NCI-H1417 treated with DMSO at 0.1 percent for 48 hours (cell line): ENCODE data around the gene SPOCK1.

Experiments
- DNase-seq: peaks from one replicate; lab custom pipeline; 2025; lab: John Stamatoyannopoulos, UW

The SPOCK1 gene

DNA sequence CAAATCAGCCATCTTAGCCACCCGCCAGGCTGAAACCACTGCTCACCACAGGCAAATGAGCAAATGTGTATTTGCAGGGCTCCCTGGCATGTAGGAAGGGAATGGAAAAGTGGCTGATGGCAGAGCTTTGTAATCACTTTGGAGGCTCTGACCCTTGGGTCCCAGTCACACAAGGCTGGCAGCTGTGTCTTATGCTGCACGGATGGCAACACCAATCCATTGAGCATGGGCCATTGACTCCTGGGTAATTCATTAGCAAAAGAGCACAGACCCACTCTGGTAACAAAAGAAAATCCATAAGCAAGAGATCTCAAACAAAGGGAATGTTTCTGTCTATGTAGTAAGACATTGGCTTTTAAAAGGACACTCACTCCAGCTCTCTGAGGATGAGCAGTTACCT, 57.6 kb downstream of the SPOCK1 start:
- DNase-seq: no peak

DNA sequence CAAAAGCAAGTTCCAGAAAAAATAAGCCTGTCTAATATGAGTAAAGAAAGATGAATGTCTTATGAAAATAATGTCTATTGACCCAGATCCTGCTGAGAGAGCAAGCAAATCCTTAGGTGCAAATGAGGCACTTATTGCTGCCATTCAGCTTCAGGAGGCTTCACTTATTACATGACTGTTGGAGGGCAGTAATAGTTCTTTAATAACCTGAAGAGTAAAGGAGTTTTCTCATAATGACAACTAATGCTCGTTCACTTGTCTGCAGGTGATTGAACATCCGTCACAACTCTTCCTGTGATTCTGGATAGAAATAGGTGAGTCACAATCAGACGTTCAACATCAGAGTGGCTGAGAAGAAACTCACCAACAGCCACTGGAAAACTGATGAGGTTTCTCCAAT, 58.3 kb downstream of the SPOCK1 start:
- peak; percentile 18 for DNase-seq

DNA sequence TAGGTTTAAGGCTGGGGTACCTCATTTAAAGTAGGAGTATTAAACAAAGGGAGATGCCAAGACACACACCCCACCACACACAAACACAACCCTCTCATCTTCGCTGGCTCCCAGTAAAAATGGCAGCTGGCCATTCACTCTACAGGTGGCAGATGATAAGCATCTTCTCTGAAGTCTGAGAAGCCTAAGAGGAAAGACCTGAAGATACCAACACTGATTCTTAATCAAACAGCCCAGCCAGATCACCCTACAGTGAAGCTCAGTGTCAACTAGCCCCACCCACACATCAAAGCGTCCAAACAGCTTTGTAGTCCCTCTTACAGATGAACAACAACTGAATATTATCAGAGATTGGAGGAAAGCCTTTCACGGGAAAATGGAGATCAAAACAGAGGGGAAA, 59.5 kb downstream of the SPOCK1 start:
- no peak for DNase-seq

DNA sequence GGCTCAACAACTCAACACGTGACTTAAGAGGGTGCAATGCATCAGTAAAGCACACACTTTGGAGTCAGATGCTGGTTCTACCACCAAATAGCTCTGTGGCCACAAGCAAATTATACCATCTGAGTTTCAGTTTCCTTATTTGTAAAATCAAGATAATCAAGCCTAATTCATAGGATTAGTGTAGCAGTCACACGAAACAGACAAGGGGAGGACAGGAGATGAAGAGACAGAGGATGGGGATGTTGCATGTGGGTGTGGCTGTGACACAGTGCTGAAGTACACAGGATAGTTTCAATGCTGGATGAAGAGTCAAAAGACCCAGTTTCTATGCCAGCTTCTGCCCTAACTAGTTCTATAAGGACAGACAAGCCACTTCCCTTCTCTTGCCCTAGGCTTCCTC, 60.2 kb downstream of the SPOCK1 start:
- no peak for DNase-seq

DNA sequence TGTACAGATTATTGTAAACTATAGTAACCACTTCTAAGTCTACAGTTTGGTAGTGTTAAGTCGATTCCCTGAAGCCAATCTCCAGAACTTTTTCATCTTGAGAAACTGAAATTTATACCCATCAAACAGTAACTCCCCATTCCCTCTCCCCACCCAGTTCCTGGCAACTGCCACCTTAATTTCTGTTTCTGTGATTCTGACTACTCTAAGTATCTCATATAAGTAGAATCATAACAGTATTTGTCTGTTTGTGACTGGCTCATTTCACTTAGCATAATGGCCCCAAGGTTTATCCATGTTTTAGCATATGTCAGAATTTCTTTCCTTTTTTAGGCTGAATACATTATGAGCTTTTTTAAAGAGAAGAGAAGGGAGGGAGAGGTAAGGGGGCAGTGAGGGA, 61.4 kb downstream of the SPOCK1 start:
- DNase-seq: no peak

DNA sequence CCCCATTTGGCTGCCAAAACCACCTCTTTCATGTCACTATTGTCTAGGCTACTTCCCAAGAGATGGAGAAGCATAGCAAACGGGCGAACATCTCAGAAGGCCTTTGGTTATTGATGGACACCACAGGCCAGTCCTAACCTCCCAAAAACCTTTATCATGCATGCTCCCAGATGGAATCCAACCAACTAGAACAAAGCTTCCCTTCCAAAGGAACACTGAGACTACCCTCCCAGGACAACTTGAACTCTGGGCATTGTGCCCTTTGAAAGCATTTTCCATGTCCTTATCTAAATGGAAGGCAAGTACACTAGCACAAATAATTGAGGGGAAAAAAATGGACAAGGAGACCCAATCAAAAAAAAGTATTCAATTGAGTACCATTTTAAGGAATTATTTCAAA, 65.6 kb downstream of the SPOCK1 start:
- DNase-seq: no peak

DNA sequence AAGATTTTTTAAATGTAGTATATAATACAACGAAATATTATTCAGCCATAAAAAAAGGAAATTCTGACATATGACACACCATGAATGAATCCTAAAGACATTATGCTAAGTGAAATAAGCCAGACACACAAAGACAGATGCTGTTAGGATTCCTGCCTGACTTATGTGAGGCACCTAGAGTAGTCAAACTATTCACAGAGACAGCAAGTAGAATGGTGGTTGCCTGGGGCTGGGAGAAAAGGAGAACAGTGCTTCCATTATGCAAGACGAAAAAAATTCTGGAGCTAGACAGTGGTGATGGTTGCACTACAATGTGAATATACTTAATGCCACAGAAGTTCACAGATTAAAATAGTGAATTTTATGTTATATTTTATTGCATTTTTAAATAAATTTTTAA, 66.8 kb downstream of the SPOCK1 start:
- DNase-seq: no peak

DNA sequence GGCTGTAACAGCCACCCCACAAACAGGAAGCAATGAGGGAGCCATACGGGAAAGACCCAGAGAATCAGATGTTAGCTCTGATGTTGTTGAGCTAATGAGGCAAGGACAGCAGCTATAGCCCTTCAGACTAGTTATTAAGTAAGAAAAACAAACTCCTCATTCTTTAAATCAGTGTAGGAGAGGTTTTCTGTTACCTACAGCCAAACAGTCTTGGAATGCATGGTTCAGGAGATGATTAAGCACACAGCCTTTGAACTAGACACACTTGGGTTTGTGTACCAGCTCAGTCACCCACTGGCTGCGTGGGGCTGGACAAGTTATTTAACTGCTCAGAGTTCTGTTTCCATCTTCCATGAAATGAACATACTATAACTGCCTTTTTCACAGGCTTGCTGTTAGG, 68.1 kb downstream of the SPOCK1 start:
- no peak for DNase-seq

DNA sequence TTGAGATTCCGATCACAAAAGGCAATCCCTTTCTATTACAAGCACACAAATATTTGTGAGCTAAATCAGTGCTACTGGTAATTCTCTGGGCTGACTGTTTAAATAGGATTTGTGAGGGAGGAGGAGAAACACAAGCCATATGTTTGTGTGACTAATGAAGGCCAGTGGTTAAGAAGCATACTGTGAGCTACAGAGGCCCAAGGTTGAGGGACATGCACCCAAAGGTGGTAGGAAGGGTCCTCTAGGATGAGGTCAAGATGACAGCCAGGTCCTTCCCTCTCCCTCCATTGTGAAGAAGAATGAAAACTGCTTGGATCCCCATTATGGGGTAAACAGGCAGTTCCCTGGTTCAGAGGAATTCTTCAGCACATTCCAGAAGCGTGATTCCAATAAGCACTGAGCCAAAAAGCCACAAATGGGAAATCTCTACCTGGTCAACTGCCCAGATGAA, 83.9 kb downstream of the SPOCK1 start:
- DNase-seq: no peak

DNA sequence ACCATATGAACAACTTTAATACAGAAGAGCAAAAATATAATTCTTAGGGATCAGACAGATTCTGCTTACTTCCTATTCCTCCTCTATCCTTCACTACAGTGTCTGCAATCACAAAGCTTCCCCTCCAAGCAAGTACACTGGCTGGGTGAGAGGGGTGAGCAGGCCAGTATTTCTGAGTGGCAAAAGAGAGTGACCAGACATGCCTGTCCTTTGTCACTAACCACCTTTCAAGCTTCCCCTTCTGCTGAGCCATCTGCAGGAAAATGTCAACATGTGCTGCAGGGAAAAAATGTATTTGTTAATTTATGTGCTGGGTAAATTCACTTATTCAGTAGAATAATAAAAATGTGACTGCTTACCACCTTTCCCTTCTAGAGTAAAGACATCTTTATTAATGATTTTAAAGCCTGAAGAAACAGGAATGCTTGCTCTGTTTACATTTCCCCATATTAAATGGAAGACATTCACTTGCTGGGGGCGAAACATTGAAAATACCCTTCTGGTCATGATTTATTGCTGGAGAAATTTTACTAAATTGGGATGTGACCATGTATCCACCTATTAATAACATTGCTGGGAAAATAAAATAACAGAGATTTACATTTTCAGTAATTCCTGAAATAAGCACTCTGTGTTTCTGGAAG, 84.9 kb downstream of the SPOCK1 start:
- no peak for DNase-seq

DNA sequence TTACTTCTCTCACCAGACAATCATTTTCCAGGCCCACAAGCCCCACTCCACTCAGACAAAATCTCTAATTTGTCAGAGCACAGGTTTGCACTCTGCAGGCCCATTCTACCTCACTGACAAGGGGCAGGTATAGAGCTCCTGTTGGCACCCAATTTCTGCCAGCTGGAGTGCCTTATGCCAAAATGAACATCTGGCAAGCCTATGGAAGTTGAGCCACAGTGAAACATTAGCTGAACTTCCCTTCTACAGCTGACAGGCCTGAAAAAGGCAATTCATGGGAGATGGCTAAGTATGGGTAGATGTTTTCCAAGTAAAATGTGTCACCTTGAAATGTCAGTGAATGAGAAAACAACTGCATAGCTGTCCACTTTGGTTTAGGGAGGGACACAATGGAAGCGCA, 87.0 kb downstream of the SPOCK1 start:
- no peak for DNase-seq

DNA sequence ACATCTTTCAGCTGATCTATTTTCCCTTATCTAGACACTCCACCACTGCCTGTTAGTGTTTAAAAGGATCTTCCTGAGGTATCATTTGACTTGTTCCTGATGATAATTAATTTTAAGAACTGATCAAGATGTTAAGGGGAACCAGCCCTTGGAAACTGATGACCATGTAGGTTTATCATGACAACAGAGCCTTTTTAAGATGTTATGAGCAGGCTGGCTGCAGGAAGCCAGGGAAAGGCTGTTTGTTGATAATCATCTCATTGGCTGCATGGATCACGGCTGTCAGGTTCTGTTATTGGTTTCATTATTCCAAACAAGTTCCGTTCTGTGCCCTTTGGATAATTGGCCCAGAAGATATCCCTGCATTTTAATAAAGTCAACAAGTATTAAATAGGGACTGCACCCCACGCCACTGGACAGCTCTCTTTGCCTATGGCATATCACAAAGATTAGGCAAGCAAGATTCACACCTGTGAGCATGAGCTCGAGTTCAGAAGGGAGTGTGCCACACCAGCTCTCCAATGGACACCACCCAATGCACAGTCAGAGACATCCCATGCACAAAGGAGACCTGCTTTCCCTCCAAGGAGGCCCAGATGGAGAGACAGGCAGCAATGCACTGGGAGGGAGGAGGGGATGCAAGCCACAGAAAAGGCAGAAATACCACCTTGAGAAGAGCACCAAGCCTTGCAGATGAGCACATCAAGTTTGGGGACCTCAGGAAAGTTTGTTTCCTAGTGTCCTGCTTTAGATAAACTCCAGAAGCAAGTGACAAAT, 88.7 kb downstream of the SPOCK1 start:
- no peak for DNase-seq

DNA sequence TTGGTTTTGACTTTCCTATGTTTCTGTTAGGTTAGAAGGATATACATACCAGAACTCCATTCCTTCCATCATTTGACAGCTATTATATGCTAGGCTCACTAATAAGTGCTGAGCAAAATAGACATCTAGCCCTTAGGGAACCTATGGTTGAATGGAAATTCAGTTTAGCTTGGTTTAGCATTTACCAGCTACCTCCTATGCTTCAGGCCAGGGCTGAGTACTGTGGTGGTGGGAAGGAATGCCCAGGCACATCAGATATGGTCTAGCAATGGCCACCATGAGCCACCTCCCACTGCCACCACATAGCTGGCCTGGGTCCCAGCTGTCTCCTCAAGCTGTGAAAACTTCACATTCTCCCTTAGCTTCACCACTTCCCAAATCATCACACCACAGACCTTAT, 89.4 kb downstream of the SPOCK1 start:
- no peak for DNase-seq

DNA sequence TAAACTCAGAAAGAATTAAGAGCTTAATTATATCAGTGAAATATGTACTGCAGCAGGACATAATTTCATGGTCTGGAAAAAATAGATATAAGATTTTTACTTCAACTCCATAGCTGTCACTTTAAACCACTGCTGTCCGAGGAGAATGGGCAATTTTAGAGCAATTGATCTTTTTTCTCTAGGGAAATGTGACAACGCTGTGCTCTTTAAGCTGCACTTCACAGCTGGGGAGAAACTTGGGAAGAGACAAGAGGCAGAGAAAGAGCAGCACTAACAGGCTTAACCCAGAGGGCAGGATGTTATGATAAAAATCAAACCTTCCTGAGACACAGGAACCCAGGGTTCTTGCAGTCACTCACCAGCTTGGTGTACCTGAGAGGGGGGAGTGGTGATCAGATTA, 92.0 kb downstream of the SPOCK1 start:
- no peak for DNase-seq

DNA sequence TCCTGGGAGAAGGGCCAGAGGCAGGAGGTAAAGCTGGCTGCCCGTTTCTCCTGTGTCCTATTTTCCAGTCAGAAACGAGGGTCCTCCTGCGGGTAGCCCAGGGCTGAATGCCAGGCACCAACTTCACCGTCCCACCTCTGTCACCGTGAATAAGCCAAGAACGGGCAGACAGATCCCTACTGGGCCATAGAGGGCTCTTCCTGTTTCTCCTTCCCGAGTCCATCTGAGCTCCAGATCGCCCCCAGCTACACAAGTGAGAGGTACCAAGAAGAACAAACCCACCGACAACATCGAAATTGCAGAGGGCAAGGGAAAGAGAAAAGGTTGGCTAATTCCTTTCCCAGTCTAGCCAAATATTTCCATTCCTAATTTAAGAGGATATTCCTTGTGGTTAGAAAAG, 93.7 kb downstream of the SPOCK1 start:
- no peak for DNase-seq

DNA sequence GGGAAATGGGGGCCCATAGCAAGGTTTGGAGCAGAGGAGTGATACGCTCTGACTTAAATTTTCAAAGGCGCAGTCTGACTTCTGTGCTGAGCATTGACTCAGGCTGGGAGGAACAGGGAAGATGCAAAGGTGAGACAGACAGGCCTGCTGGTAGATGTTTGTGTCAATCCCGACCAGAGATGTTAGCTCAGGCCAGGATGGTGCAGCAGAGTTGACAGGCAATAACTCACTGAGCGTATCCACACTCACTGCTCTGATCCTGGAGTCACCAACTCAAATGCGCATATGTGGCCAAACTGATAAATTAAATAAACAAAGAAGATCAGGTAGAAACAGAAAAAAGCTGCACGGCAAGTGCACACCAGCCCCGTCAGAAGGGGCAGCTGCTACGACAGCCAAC, 95.3 kb downstream of the SPOCK1 start:
- no peak for DNase-seq

DNA sequence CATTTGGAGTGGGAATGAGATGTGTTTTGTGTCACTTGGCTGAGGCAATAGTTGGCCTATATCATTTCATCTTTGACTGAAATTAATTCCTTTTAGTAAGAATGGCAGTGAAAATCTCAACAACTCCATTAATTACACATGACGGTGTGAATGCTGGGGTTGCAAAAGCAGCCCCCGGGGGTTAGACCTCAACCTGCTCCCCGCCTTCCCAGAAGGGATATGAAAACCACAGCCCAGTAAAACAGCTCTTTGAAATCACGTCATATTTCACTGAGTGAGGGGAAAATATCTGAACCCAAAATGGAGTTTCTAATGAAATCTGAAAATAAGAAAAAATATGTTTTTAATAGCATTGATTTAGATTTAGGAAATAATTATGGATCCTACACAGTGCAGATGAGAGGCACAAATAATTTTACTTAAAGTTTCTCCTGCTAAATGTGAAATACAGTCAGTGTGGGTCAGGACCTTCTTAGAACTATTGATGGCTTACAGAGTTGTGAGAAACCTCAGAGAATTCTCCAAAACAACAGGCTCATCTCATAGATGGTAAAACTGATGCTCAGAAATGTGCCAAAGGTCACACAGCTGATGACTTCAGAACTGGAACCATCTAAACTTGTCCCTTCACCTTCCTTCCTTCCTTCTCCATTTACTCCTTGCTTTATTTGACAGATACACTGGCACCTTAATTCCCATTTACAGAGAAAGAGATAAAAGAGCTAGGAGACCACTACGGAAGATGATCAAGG, 96.5 kb downstream of the SPOCK1 start:
- DNase-seq: no peak

DNA sequence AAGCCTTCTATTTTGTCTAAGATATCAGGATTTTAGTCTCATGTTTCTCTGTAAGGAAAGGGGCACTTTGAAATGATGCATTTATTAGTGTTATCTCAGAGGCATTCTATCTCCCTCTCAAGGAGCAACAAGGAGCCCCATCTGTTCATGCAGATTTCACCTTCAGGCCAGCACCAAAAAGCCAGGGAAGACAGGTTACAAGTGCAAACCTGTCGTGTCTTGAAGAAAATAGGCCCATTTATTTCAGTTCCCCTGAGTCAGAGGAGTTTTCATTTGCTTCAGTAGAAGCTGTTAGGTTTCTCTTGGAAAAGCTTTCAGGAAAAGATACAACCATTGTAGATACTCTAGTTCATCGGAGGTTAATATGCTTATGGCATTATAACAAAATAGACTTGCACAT, 97.2 kb downstream of the SPOCK1 start:
- no peak for DNase-seq

DNA sequence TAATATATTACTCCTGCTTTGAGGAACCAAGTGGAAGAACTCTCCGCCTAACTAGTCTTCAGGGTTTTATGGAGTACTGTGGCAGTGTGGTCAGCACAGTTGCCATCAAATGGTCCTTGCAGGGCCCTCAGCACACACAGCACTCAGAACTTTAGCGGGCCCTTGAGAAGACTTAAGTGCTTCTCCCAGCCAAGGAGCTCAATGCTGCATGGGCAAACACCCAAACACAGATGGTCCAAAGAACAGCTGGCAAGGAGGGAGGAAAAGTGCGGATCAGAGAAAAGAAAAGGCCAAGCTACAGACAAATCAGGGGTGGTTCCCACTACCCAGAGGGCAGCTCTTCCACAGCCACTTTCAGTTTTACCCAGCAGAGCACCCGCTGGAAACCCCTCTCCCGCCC, 98.6 kb downstream of the SPOCK1 start:
- DNase-seq: no peak

DNA sequence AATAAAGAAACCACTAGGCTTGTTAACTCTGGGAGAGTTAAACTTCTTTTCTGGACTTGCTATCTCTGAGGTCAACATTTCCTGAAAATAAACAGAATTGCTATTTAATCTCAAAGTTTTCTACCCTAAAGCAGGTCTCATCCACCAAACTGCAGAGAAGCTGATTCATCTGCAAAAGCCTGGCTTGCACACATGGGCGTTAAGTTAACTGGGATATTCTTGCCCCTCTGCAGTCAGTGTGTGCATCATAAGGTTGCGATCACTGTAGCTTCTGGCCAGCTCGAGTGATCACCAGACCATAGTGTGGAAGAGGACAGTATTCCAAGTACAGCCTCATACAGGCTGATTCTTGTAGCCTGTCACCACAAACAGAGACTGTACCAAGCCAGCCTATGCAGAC, 99.2 kb downstream of the SPOCK1 start:
- no peak for DNase-seq

DNA sequence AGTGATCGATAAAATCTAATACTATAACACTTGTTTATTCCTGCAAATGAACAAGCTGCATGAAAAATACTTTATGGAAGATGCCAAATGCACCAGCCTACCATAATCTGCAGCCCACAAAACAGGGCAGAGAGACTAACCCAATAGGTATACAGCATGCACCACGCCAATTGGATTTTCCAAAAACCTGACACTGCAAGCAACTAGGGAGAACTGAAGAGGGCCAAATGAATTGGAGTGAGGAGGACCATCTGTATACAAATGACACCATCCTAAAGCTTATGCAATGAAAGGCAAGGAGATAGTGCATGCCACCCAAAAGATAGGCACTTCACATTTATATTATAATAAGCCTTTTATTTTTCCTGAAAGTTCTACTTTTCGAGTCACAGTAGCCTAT, 100.4 kb downstream of the SPOCK1 start:
- no peak for DNase-seq

DNA sequence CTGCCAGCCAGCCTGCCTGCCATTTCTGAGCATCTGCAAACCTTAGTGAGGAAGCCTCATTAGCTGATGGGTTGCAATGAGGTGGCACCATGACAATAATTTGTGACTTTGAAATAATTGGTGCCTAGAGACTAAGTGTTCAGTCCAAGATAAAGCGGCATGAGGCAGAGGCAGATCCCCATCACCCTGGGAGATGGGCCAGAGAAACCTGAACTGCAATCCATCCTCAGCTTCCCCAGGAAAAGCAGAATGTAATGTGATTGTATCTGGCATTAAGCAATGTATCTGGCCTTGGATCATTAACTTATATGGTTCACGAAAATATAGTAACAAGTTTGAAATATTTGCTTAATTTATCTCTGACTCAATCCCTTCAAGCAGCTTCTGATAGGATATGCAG, 101.0 kb downstream of the SPOCK1 start:
- no peak for DNase-seq
